B cell (primary cell): ENCODE results near the gene ARHGEF10L. TPM values are rescaled to one million over a fixed set of nuclear protein-coding genes. Genes with fewer than 3 reads are reported as not detected.

Experiments used
- ATAC-seq: fragments of 200-7000 bp; cut with Tn5 transposase; one replicate; pipeline ENCODE4 v1.10.0; 2021; ENCODE audit warnings: low read depth, mild to moderate bottlenecking, moderate number of reproducible peaks, moderate library complexity
- CTCF ChIA-PET: fragments of 350-600 bp; sonication (Branson Sonifier 250); formaldehyde crosslinking; loops from one replicate; lab custom pipeline; 2021; ENCODE audit warnings: antibody characterized with exemption, inconsistent platforms; lab: Charles Lee
- POLR2A ChIA-PET: fragments of 350-600 bp; sonication (Branson Sonifier 250); formaldehyde crosslinking; loops from one replicate; lab custom pipeline; 2021; ENCODE audit warnings: antibody characterized with exemption; lab: Charles Lee
- DNase-seq: peaks from one replicate; pipeline ENCODE4 v3.0.0; 2013
- H2AFZ ChIP-seq: 2 replicates; pipeline ENCODE4 v1.6.1; 2012; ENCODE audit warnings: mild to moderate bottlenecking, low read depth, low read length; ENCODE audit not compliant: insufficient read depth, poor library complexity, severe bottlenecking
- H3K27ac ChIP-seq, 2 donors: 1 replicate in 1 of 2; 2 replicates in 1 of 2; pipeline ENCODE4 v1.5.1; 2012 to 2013; ENCODE audit warnings: low read length in 2 of 2, mild to moderate bottlenecking in 2 of 2, moderate library complexity in 1 of 2
- H3K27me3 ChIP-seq, 4 experiments: fragments of 200-600 bp in 1 of 4; sonication (generic) in 1 of 4; replicated peaks in 1 of 4; 1 replicate in 2 of 4; 2 replicates in 2 of 4; pipeline versions ENCODE4 v1.6.1 to v1.7.0; 2013 to 2016; ENCODE audit warnings: low read length in 3 of 4, mild to moderate bottlenecking in 2 of 4, mixed read lengths in 1 of 4, moderate library complexity in 1 of 4; ENCODE audit not compliant: insufficient read depth in 4 of 4, control insufficient read depth in 3 of 4; ENCODE audit errors: control extremely low read depth in 1 of 4
- H3K36me3 ChIP-seq, 2 experiments: replicated peaks in 1 of 2; 1 replicate in 1 of 2; 2 replicates in 1 of 2; pipeline versions ENCODE4 v1.6.1 to v1.7.1; 2013; ENCODE audit warnings: low read length in 1 of 2; ENCODE audit not compliant: insufficient read depth in 2 of 2, control insufficient read depth in 1 of 2; ENCODE audit errors: control extremely low read depth in 1 of 2, extremely low read depth in 1 of 2
- H3K4me1 ChIP-seq, 2 donors: fragments of 200-600 bp in 1 of 2; sonication (generic) in 1 of 2; 1 replicate in 1 of 2; 2 replicates in 1 of 2; pipeline versions ENCODE4 v1.5.1 to v1.6.1; 2013 to 2017; ENCODE audit warnings: low read length in 2 of 2; ENCODE audit not compliant: control insufficient read depth in 2 of 2, insufficient read depth in 2 of 2
- H3K4me2 ChIP-seq: replicated peaks from 2 replicates; pipeline ENCODE3; 2012; ENCODE audit warnings: mild to moderate bottlenecking, low read depth, low read length; ENCODE audit not compliant: poor library complexity, severe bottlenecking
- H3K4me3 ChIP-seq, 5 experiments: fragments of 200-600 bp in 1 of 5; sonication (generic) in 1 of 5; 1 replicate in 3 of 5; 2 replicates in 2 of 5; pipeline versions ENCODE4 v1.5.1 to v1.7.0; 2011 to 2016; ENCODE audit warnings: low read length in 4 of 5, mild to moderate bottlenecking in 4 of 5, low read depth in 2 of 5, control low read depth in 1 of 5, moderate library complexity in 1 of 5; ENCODE audit not compliant: insufficient read depth in 1 of 5; ENCODE audit errors: control extremely low read depth in 1 of 5, extremely low read depth in 1 of 5
- H3K79me2 ChIP-seq: fragments of 200-600 bp; sonication (generic); one replicate; pipeline ENCODE4 v1.6.0; 2016; ENCODE audit warnings: low read length; ENCODE audit not compliant: control insufficient read depth, insufficient read depth
- H3K9ac ChIP-seq: fragments of 200-600 bp; sonication (generic); 2 replicates; pipeline ENCODE4 v1.6.1; 2017; ENCODE audit warnings: mild to moderate bottlenecking, low read length, moderate library complexity
- H3K9me3 ChIP-seq, 3 donors: one replicate each; pipeline versions ENCODE4 v1.6.1 to v1.7.1; 2013; ENCODE audit warnings: low read length in 2 of 3; ENCODE audit not compliant: control insufficient read depth in 2 of 3, insufficient read depth in 1 of 3; ENCODE audit errors: control extremely low read depth in 1 of 3
- H4K20me1 ChIP-seq: 2 replicates; pipeline ENCODE4 v1.6.0; 2012; ENCODE audit warnings: mild to moderate bottlenecking, low read length; ENCODE audit not compliant: insufficient read depth, control insufficient read depth, poor library complexity, severe bottlenecking
- H3K27ac Mint-ChIP-seq: one replicate; pipeline ENCODE4 v1.8.0; 2021; ENCODE audit warnings: mixed read lengths
- H3K27me3 Mint-ChIP-seq: one replicate; pipeline ENCODE4 v1.8.0; 2021; ENCODE audit warnings: mixed read lengths
- H3K4me1 Mint-ChIP-seq: one replicate; pipeline ENCODE4 v1.8.0; 2021; ENCODE audit warnings: mixed read lengths
- H3K4me3 Mint-ChIP-seq: one replicate; pipeline ENCODE4 v1.8.0; 2021; ENCODE audit warnings: mixed read lengths
- H3K9me3 Mint-ChIP-seq: one replicate; pipeline ENCODE4 v1.8.0; 2022; ENCODE audit warnings: mixed read lengths; ENCODE audit not compliant: insufficient read depth
- CTCF ChIP-seq: fragments of 200-600 bp; IDR thresholded peaks from one replicate; pipeline ENCODE4 v1.8.0; 2022; ENCODE audit warnings: antibody characterized with exemption, mild to moderate bottlenecking
- EZH2 ChIP-seq: IDR thresholded peaks from 2 replicates; pipeline ENCODE4 v1.6.1; 2012; ENCODE audit warnings: borderline replicate concordance, low read depth, mild to moderate bottlenecking, moderate library complexity, low read length; ENCODE audit not compliant: insufficient read depth, poor library complexity, severe bottlenecking
- WGBS: methylation state at CpG from one replicate; pipeline ENCODE4 v1.1.5; 2013; ENCODE audit warnings: missing lambda C conversion rate; ENCODE audit not compliant: insufficient coverage; 5-methylcytosine and 5-hydroxymethylcytosine counted together
- intact Hi-C: fragments of 100-400 bp; cut with micrococcal nuclease; formaldehyde crosslinking; loops from one replicate; pipeline ENCODE4 v1.10.0; 2022
- polyA plus RNA-seq: library from polyadenylated mRNA; depleted of rRNA; stranded (reverse); fragments of >200 nt; gene quantifications from 2 replicates; pipeline ENCODE4 v1.2.3, GENCODE V29; 2012
- total RNA-seq, 2 donors: library from RNA; stranded (reverse); fragments of 120-200 nt in 1 of 2; gene quantifications; 1 replicate in 1 of 2; 2 replicates in 1 of 2; pipeline versions ENCODE4 v1.2.3 to v1.2.4, GENCODE V29; 2013 to 2022

ARHGEF10L gene
- total and polyA plus RNA-seq, 2 donors (not counting 1 experiment from before 2014, with no cell fraction given): 2.0 to 4.9 TPM

- no peaks in the 10 kb centered on the region for H3K9me3 ChIP-seq
- no peaks in the 10 kb centered on the region for H3K4me1 ChIP-seq
- no peak overlapping the region for H3K4me3 ChIP-seq
- Mint-ChIP-seq H3K27ac (no peak overlapping the region), H3K4me1 (no peaks in the 10 kb centered on the region), H3K27me3 (peaks cover 18% of the 10 kb centered on the region), H3K4me3 (no peak overlapping the region), H3K9me3 (no peaks in the 10 kb centered on the region)
- ATAC-seq: no peak
- CTCF ChIA-PET: interaction anchor here (1.7 kb wide), 1 partner anchor 67 kb away, joined by 5 read pairs; no protein-coding TSS in a partner anchor
- no peaks in the 10 kb centered on the region for H3K36me3 ChIP-seq
- intact Hi-C loops: no loop called here
- TF ChIP-seq EZH2 (no peak), CTCF (no peak)
- no peaks in the 10 kb centered on the region for H4K20me1 ChIP-seq
- H3K9ac ChIP-seq: no peak overlapping the region
- H2AFZ ChIP-seq: no peak overlapping the region
- WGBS: 44% methylated on average over 15 of the region's 16 CpGs
- peaks cover 0 to 2% (median 0%) of the 10 kb centered on the region in 4 experiments for H3K27me3 ChIP-seq
- DNase-seq: no peak
- H3K4me2 ChIP-seq: no peak overlapping the region
- H3K79me2 ChIP-seq: no peaks in the 10 kb centered on the region
- POLR2A ChIA-PET: no interaction called here
- H3K27ac ChIP-seq: no peak overlapping the region
These were observed 30.0 kb downstream of the ARHGEF10L start for GRCh38 chr1:17569200-17570139.

GRCh38 chr1:17570228-17570627, 30.7 kb downstream of the ARHGEF10L start:
- no peak for TF ChIP-seq CTCF
- no peak for TF ChIP-seq EZH2
- Histone ChIP-seq H2AFZ (no peak overlapping the region), H3K27ac (no peak overlapping the region), H3K36me3 (no peaks in the 10 kb centered on the region), H3K4me1 (no peaks in the 10 kb centered on the region), H3K4me3 (no peak overlapping the region), H3K9me3 (no peaks in the 10 kb centered on the region), H3K79me2 (no peaks in the 10 kb centered on the region), H3K4me2 (no peak overlapping the region), H4K20me1 (no peaks in the 10 kb centered on the region), H3K9ac (no peak overlapping the region), H3K27me3 (peaks cover 0 to 2% (median 0%) of the 10 kb centered on the region in 4 experiments)
- no peaks in the 10 kb centered on the region for H3K4me1 Mint-ChIP-seq
- H3K9me3 Mint-ChIP-seq: no peaks in the 10 kb centered on the region
- DNase-seq (no peak), ATAC-seq (no peak)
- peaks cover 18% of the 10 kb centered on the region for H3K27me3 Mint-ChIP-seq
- 74% methylated on average over 3 of the region's 3 CpGs for WGBS
- H3K27ac Mint-ChIP-seq: no peak overlapping the region
- ChIA-PET POLR2A (no interaction called here), CTCF (interaction anchor here (1.7 kb wide), 1 partner anchor 68 kb away, joined by 5 read pairs; no protein-coding TSS in a partner anchor)
- intact Hi-C loops: no loop called here
- no peak overlapping the region for H3K4me3 Mint-ChIP-seq
